Activated CD4-positive, alpha-beta T cell treated with anti-CD3 and anti-CD28 coated beads for 36 hours (primary cell): ENCODE measurements around the gene FLRT2. TPM values are rescaled to one million over a fixed set of nuclear protein-coding genes. Genes with fewer than 3 reads are reported as not detected.

ENCODE experiments used
- ATAC-seq: fragments of 200-7000 bp; cut with Tn5 transposase; one replicate; pipeline ENCODE4 v1.10.0; 2021; ENCODE audit warnings: mild to moderate bottlenecking, moderate library complexity
- CTCF ChIA-PET: fragments of 350-600 bp; sonication (Branson Sonifier 250); formaldehyde crosslinking; loops from one replicate; lab custom pipeline; 2021; ENCODE audit warnings: antibody characterized with exemption; lab: Charles Lee
- POLR2A ChIA-PET: fragments of 350-600 bp; sonication (Branson Sonifier 250); formaldehyde crosslinking; loops from one replicate; lab custom pipeline; 2021; ENCODE audit warnings: antibody characterized with exemption, inconsistent platforms; lab: Charles Lee
- DNase-seq: peaks from one replicate; pipeline ENCODE4 v3.0.0-alpha.2; 2020
- H3K27ac Mint-ChIP-seq: one replicate; pipeline ENCODE4 v1.8.0; 2021; ENCODE audit warnings: mixed read lengths
- H3K27me3 Mint-ChIP-seq: one replicate; pipeline ENCODE4 v1.8.0; 2021; ENCODE audit warnings: mixed read lengths
- H3K36me3 Mint-ChIP-seq: one replicate; pipeline ENCODE4 v1.8.0; 2021; ENCODE audit warnings: low read depth, mixed read lengths
- H3K4me1 Mint-ChIP-seq: one replicate; pipeline ENCODE4 v1.8.0; 2021; ENCODE audit warnings: mixed read lengths
- H3K4me3 Mint-ChIP-seq: one replicate; pipeline ENCODE4 v1.8.0; 2021; ENCODE audit warnings: mild to moderate bottlenecking, moderate library complexity, mixed read lengths
- H3K9me3 Mint-ChIP-seq: one replicate; pipeline ENCODE4 v1.8.0; 2021; ENCODE audit warnings: low read depth, mixed read lengths
- intact Hi-C, 2 experiments: fragments of 100-400 bp; cut with DNase I in 1 of 2; cut with micrococcal nuclease in 1 of 2; formaldehyde crosslinking; loops; one replicate each; pipeline versions ENCODE4 v1.14.2 to v1.15.1; 2022 to 2024; cut with DNase I, micrococcal nuclease
- total RNA-seq, 2 experiments: library from RNA; stranded (reverse); gene quantifications; one replicate each; pipeline ENCODE4 v1.2.3, GENCODE V29; 2021

Gene FLRT2
- total RNA-seq, 2 experiments from 2014 or later, result not detected

DNA sequence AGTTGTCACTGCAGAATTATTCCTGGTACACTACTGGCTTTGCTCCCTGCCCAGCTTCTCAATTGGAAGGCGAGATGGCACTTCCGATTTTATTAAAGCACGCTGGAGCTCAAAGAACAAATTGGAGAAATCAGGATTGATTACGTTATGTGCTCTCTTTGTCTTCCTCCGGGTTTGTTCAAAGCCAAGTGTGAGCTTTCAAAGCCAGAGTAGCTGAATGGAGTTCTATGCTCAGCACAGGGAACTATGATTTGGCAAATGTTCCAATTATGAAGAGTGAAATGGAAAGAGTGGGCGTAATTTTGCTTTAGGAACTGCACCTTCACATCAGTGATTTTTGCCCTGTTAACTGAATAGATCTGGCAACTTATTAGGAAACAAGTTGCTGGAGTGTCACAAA, 72.4 kb downstream of the FLRT2 start:
- ChIA-PET CTCF (interaction anchor here (0.7 kb wide), 1 partner anchor 8 kb away, joined by 3 read pairs; no protein-coding TSS in a partner anchor), POLR2A (no interaction called here)
- no peaks in the 10 kb centered on the region for H3K4me1 Mint-ChIP-seq
- ATAC-seq, result no peak
- no peaks in the 10 kb centered on the region for H3K36me3 Mint-ChIP-seq
- intact Hi-C loops, result no loop called here
- no peak overlapping the region for H3K27ac Mint-ChIP-seq
- DNase-seq, result no peak
- no peak overlapping the region for H3K4me3 Mint-ChIP-seq
- H3K9me3 Mint-ChIP-seq, result no peaks in the 10 kb centered on the region
- no peaks in the 10 kb centered on the region for H3K27me3 Mint-ChIP-seq

DNA sequence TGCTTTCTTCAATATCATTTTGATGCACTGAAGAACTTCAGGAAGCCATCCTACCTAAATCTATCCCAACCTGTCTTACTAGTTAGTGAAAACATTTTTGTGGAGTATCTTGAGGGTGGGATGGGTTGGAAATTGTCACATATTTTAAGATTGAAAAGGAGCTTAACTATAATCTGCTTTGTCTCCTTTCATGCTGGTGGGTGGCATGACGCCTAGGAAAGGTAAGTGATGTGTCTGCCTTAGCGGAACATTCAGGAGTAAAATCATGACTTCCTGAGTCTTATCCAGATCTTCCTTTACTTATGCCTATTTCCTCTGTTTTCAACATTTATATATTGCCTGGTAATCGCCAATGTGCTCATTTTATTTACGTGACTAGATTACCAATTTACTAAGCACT, 74.1 kb downstream of the FLRT2 start:
- intact Hi-C loops, result no loop called here
- Mint-ChIP-seq H3K9me3 (no peaks in the 10 kb centered on the region), H3K27me3 (no peaks in the 10 kb centered on the region), H3K27ac (no peak overlapping the region), H3K4me3 (no peak overlapping the region), H3K4me1 (no peaks in the 10 kb centered on the region), H3K36me3 (no peaks in the 10 kb centered on the region)
- ATAC-seq (no peak), DNase-seq (no peak)
- ChIA-PET CTCF (no interaction called here), POLR2A (no interaction called here)

DNA sequence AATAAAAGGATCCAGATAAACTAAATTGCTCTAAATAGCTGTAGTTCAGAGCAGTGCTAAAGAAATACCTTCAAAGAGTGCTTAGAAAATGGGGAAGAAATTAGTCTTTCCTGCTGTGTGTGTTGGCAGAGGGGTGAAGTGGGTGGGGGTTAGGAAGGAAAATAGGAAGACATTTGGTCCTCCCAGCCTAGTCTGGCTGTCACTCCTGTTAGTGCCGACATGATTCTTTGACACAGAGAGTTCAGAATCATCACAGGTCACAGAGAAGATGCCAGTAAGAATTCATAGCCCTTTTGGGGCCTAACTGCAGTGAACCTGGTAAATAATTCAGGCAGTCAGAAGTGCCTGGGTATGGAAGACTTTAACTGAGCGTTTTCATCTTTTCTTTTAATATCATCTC, 74.8 kb downstream of the FLRT2 start:
- ATAC-seq (no peak), DNase-seq (no peak)
- ChIA-PET POLR2A (no interaction called here), CTCF (interaction anchor here (0.6 kb wide), 1 partner anchor 1356 kb away, joined by 3 read pairs; no protein-coding TSS in a partner anchor)
- Mint-ChIP-seq H3K9me3 (no peaks in the 10 kb centered on the region), H3K4me1 (no peaks in the 10 kb centered on the region), H3K36me3 (no peaks in the 10 kb centered on the region), H3K27ac (no peak overlapping the region), H3K27me3 (no peaks in the 10 kb centered on the region), H3K4me3 (no peak overlapping the region)
- intact Hi-C loops, result no loop called here

DNA sequence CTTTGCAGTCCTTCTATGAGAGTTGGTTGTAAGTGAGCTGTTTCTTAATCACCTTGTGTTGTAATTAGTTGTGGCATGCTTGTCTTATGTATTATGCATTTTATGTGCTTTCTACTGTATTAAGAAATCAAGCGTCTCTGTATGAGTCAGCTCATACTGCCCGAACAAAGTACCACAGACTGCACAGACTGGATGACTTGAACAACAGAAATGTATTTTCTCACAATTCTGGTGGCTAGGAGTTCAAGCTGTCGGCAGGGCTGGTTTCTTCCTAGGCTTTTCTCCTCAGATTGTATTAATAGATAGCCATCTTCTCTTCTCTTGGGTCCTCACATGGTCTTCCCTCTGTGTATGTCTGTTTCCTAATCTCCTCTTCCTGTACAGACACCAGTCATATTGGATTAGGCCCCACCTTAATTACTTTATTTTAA, 77.7 kb downstream of the FLRT2 start:
- DNase-seq (no peak), ATAC-seq (no peak)
- Mint-ChIP-seq H3K9me3 (no peaks in the 10 kb centered on the region), H3K27me3 (no peaks in the 10 kb centered on the region), H3K36me3 (no peaks in the 10 kb centered on the region), H3K27ac (no peak overlapping the region), H3K4me3 (no peak overlapping the region), H3K4me1 (no peaks in the 10 kb centered on the region)
- intact Hi-C loops, result no loop called here
- CTCF ChIA-PET, result no interaction called here
- POLR2A ChIA-PET, result no interaction called here

DNA sequence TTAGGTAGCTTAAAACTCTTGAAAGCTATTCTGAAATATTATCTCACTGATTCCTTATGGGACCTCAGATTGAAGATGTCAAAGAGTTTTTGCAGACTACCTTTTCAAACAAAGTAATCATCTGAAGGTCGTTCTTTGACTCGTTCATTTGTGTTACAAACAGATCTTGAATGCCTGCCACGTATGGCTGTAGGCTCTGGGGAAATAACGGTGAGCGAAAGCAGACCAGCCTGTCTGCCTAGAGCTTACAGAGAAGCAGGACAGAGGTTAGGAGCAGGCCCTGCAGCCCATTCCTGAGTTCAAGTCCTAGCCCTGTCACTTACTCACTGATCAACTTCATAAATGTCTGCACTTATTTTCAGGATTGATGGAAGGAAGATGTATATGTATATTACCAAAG, 83.6 kb downstream of the FLRT2 start:
- H3K36me3 Mint-ChIP-seq, result no peaks in the 10 kb centered on the region
- intact Hi-C loops, result no loop called here
- H3K4me1 Mint-ChIP-seq, result no peaks in the 10 kb centered on the region
- no peaks in the 10 kb centered on the region for H3K9me3 Mint-ChIP-seq
- CTCF ChIA-PET, result interaction anchor here (1.0 kb wide), 1 partner anchor 22 kb away, joined by 3 read pairs; no protein-coding TSS in a partner anchor
- ATAC-seq, result no peak
- no peak for DNase-seq
- POLR2A ChIA-PET, result no interaction called here
- no peak overlapping the region for H3K27ac Mint-ChIP-seq
- no peaks in the 10 kb centered on the region for H3K27me3 Mint-ChIP-seq
- H3K4me3 Mint-ChIP-seq, result no peak overlapping the region

DNA sequence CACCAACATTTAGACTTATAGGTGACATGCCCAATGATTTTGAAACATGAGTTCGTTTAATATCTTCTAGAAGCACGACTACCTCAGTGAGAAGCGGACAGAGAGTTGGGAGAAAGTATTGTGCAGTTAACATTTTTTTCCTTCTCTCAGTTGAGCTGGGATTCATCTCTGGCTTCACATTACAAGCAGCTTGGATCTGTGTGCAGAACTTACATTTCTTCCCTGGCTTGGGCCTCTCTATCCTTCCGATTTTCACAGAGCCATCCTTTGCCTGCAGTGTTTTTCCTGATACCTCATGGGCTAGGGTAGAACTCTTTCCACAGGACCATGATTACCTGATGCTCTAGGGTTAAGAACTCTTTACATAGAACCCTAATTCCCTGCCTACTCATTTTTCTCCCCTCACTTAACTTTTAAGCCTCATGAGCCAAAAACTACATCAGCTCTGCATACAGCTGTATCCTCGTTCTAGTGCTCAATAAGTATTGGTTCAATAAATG, 86.5 kb downstream of the FLRT2 start:
- no peak overlapping the region for H3K27ac Mint-ChIP-seq
- H3K4me1 Mint-ChIP-seq, result no peaks in the 10 kb centered on the region
- intact Hi-C loops, result no loop called here
- H3K27me3 Mint-ChIP-seq, result no peaks in the 10 kb centered on the region
- no peaks in the 10 kb centered on the region for H3K36me3 Mint-ChIP-seq
- POLR2A ChIA-PET, result no interaction called here
- DNase-seq (no peak), ATAC-seq (no peak)
- no peaks in the 10 kb centered on the region for H3K9me3 Mint-ChIP-seq
- no peak overlapping the region for H3K4me3 Mint-ChIP-seq
- CTCF ChIA-PET, result no interaction called here

DNA sequence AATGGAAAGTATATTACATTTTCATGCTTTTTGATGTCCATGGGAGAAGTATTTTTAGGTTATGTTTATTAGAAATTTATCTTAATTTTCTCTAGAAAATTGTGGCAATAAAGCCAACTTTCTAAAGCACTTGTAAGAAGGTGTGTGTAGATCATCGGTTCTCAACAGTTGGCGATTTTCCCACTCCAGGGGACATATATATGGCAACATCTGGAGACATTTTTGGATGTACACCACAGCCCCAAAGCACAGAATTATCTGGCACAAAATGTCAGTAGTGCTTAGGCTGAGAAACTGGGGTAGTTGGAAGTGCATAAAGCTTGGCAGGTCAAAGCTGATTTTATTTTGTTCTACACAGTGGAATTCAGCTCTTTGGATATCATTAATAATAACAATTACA, 86.9 kb downstream of the FLRT2 start:
- Mint-ChIP-seq H3K27me3 (no peaks in the 10 kb centered on the region), H3K4me1 (no peaks in the 10 kb centered on the region)

DNA sequence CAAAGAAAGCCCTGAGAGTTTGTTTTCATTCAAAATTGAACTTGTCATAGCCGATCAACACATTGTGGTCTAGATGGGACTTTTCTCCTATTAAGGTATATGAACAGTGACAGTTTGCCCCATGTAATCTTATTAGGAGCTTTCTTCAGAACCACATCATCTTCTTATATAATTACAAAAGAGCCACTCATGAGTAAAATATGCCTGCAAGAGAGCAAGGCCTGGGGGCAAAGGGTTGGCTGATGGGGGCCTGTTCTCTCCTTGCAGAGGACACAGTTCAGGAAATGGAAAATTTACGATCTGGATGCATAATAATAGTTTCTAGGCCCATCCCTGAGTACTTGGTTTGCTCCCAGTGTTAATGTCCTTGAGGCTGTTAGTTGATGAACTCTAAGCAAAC, 87.8 kb downstream of the FLRT2 start:
- Mint-ChIP-seq H3K36me3 (no peaks in the 10 kb centered on the region), H3K4me1 (no peaks in the 10 kb centered on the region), H3K27me3 (no peaks in the 10 kb centered on the region), H3K27ac (no peak overlapping the region), H3K9me3 (no peaks in the 10 kb centered on the region), H3K4me3 (no peak overlapping the region)
- ATAC-seq (no peak), DNase-seq (no peak)
- CTCF ChIA-PET, result interaction anchor here (0.5 to 1.4 kb wide), 2 partner anchors 12 to 190 kb away, joined by 3 read pairs; no protein-coding TSS in a partner anchor
- POLR2A ChIA-PET, result no interaction called here
- intact Hi-C loops, result no loop called here

More for the DNA sequence above, 86.9 kb downstream of the FLRT2 start:
- Mint-ChIP-seq H3K9me3 (no peaks in the 10 kb centered on the region), H3K4me3 (no peak overlapping the region), H3K27ac (no peak overlapping the region), H3K36me3 (no peaks in the 10 kb centered on the region)
- DNase-seq, result no peak
- intact Hi-C loops, result no loop called here
- ChIA-PET POLR2A (no interaction called here), CTCF (no interaction called here)
- no peak for ATAC-seq

DNA sequence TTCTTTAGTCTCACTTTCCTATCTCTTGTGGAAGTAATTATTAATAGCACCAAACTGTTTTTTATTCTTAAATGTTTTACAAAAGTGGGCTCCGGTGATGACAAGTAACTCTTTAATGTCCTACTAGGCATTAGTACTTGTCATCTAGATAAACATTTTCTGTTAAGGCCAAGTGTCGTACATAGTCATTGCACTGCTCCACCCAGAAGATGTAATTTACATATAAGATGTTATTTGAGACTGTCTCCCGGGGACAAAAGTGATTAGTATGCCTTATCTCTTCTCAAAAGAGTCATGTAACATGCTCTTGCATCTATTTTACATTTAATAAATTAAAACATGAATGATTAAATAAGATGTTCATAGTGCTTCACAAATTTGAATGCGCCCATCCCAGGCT, 88.4 kb downstream of the FLRT2 start:
- CTCF ChIA-PET, result interaction anchor here (0.5 to 1.4 kb wide), 2 partner anchors 11 to 189 kb away, joined by 3 read pairs; no protein-coding TSS in a partner anchor
- no peaks in the 10 kb centered on the region for H3K9me3 Mint-ChIP-seq

DNA sequence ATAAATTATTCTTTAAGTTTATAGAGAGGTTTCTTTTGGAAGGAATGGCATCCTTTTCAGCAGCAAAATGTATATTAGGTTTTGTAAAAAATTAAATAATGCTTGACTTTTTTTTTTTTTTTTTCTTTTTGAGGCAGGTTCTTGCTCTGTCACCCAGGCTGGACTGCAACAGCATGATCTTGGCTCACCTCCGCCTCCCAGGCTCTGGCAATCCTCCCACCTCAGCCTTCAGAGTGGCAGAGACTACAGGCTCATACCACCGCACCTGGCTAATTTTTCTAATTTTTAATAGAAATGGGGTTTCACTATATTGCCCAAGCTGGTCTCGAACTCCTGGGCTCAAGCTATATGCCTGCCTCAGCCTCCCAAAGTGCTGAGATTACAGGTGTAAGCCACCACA, 89.0 kb downstream of the FLRT2 start:
- ATAC-seq, result no peak
- no peak for DNase-seq
- H3K27ac Mint-ChIP-seq, result no peak overlapping the region
- H3K4me3 Mint-ChIP-seq, result no peak overlapping the region
- no peaks in the 10 kb centered on the region for H3K36me3 Mint-ChIP-seq
- ChIA-PET POLR2A (no interaction called here), CTCF (no interaction called here)
- H3K9me3 Mint-ChIP-seq, result no peaks in the 10 kb centered on the region
- intact Hi-C loops, result no loop called here
- H3K4me1 Mint-ChIP-seq, result no peaks in the 10 kb centered on the region
- no peaks in the 10 kb centered on the region for H3K27me3 Mint-ChIP-seq

More for the DNA sequence above, 88.4 kb downstream of the FLRT2 start:
- H3K27ac Mint-ChIP-seq, result no peak overlapping the region
- DNase-seq, result no peak
- no peak overlapping the region for H3K4me3 Mint-ChIP-seq
- POLR2A ChIA-PET, result no interaction called here
- H3K36me3 Mint-ChIP-seq, result no peaks in the 10 kb centered on the region
- ATAC-seq, result no peak
- no peaks in the 10 kb centered on the region for H3K4me1 Mint-ChIP-seq
- intact Hi-C loops, result no loop called here
- no peaks in the 10 kb centered on the region for H3K27me3 Mint-ChIP-seq

DNA sequence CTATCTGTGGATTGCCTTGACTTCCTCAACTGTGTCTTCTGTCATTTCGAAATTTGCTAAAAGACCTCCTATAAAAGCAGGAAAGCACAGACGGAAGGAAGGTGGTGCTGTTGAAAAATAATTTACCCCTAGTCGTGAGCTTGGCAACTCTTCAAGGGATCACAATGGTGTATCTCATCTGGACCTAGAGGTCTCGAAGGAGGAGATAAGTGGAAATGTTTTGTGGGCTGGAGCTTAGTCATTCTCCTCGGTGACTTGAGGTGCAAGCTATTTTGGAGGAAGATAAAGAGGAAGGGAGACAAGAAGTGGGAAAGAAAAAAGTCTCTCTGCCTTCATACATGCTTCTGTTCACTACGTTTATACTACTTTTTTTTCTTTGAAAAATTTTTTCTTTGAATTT, 89.9 kb downstream of the FLRT2 start:
- H3K9me3 Mint-ChIP-seq, result no peaks in the 10 kb centered on the region
- intact Hi-C loops, result no loop called here
- no peaks in the 10 kb centered on the region for H3K4me1 Mint-ChIP-seq
- H3K4me3 Mint-ChIP-seq, result no peak overlapping the region
- no peak overlapping the region for H3K27ac Mint-ChIP-seq
- ATAC-seq (no peak), DNase-seq (no peak)
- H3K36me3 Mint-ChIP-seq, result no peaks in the 10 kb centered on the region
- POLR2A ChIA-PET, result no interaction called here
- CTCF ChIA-PET, result no interaction called here
- H3K27me3 Mint-ChIP-seq, result no peaks in the 10 kb centered on the region

DNA sequence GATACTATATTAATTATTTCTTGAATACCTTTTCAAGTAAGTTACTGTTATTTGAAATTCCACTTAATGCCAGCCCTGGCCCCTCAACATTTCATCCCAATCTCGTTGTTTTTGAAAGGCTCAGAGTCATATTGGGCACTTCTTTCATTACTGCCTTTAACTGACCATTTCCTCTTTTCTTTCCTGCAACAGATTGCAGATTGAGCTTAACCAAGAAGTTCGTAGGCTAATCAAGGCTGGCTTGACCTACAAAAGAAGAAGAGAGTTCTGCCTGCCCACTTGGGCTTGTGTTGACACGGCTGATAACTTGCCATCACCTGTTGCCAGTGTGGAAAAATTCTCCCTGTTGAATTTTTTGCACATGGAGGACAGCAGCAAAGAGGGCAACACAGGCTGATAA, 91.0 kb downstream of the FLRT2 start:
- H3K36me3 Mint-ChIP-seq, result no peaks in the 10 kb centered on the region
- no peak overlapping the region for H3K27ac Mint-ChIP-seq
- H3K4me1 Mint-ChIP-seq, result no peaks in the 10 kb centered on the region
- CTCF ChIA-PET, result no interaction called here
- DNase-seq (no peak), ATAC-seq (no peak)
- no peaks in the 10 kb centered on the region for H3K9me3 Mint-ChIP-seq
- POLR2A ChIA-PET, result no interaction called here
- no peak overlapping the region for H3K4me3 Mint-ChIP-seq
- no peaks in the 10 kb centered on the region for H3K27me3 Mint-ChIP-seq
- intact Hi-C loops, result no loop called here
